ENCODE results near the gene ARPC1B.

Gene ARPC1B

DNA sequence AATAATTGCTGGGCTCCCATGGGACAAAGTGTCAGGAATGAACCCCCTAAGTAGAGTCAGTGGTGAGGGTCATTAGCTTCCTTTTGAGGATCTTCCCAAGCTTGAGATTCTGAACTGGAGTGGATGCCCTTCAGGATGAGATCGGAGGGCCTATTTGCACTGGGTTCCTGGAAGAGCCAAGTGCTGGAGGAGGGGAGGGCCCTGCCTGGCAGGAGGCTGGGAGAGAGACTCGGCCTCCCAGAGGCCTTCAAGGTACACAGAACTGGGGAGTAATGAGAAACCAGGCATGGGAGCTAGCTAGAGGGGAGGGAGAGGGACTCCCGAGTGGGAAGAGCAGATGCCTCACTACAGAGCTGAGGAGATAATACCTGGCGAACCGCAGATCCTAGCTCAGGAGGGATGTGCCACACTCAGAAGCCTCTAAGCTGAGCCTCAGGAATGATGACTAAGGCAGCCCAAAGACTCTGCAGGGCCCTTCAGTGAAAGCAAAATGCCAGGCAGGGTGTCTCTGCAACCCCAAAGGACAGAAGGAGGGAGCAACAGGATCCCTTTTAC lies 24.4 kb downstream of the ARPC1B start:
- H3K4me3 ChIP-seq = no peak overlapping the region
- TF ChIP-seq, protein P1, sequence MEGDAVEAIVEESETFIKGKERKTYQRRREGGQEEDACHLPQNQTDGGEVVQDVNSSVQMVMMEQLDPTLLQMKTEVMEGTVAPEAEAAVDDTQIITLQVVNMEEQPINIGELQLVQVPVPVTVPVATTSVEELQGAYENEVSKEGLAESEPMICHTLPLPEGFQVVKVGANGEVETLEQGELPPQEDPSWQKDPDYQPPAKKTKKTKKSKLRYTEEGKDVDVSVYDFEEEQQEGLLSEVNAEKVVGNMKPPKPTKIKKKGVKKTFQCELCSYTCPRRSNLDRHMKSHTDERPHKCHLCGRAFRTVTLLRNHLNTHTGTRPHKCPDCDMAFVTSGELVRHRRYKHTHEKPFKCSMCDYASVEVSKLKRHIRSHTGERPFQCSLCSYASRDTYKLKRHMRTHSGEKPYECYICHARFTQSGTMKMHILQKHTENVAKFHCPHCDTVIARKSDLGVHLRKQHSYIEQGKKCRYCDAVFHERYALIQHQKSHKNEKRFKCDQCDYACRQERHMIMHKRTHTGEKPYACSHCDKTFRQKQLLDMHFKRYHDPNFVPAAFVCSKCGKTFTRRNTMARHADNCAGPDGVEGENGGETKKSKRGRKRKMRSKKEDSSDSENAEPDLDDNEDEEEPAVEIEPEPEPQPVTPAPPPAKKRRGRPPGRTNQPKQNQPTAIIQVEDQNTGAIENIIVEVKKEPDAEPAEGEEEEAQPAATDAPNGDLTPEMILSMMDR (IDR thresholded peaks at IDR 0.05) = no peak
- no peak overlapping the region for H3K27ac ChIP-seq
- no peak for DNase-seq (ENCODE audit: low spot score)

DNA sequence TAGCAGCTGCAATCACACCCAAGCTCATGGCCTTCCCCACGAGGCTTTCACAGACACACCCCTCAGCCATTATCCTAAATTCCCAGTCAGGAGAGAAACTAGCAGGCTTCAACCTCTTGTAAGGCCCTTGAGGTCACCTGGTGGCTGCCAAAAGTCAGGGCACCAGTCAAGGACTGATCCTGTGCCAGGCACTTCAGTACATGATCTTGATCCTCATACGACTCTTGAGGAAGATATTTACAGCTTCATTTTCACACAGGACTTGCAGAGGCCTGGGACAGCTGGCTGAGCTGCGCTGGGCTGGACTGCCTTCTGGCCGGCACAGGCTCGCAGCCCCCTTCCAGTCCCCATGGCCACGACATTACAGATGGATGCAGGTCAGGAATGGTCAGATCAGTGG lies 25.1 kb downstream of the ARPC1B start:
- H3K4me3 ChIP-seq = no peak overlapping the region
- no peak overlapping the region for H3K27ac ChIP-seq
- no peak for DNase-seq (ENCODE audit: low spot score)
- TF ChIP-seq, protein P1 (IDR thresholded peaks at IDR 0.05) = no peak

DNA sequence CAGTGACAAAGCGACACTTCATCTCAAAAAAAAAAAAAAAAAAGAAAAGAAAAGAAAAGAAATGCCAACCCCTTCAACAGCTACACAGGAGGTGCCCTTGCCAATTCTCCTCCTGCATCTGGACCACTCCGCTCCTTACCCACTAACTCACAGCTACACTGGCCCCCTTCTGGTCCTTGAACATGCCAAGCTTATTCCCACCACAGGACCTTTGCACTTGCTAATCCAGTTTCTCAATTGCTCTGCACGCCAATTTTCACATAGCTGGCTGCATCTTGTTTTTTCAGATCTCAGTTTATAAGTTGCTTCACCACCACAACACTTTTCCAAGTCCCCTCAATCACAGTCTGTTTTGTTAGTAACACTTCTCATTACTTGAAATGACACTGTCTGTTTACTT lies 28.3 kb downstream of the ARPC1B start:
- DNase-seq (ENCODE audit: low spot score) = no peak
- no peak overlapping the region for H3K4me3 ChIP-seq
- TF ChIP-seq, protein P1 (IDR thresholded peaks at IDR 0.05) = no peak
- no peak overlapping the region for H3K27ac ChIP-seq

DNA sequence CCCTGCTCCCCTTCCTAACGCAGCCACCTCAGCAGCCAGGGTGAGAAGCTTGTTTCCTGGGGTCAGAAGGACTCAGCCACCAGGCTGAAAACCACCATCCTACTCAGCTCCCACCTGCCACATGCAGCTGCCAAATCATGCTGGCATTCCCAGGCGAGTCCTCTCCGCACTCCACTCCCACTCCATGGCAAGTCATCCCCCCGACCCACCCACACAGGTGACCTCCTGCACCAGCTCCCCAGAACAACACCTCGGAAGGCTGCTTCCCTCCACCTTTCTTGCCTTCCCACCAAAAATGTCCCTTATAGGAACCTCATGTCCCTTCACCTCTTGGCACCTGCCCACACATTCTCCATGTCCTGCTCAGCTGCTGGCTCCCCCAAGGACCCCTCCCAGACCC lies 29.2 kb downstream of the ARPC1B start:
- DNase-seq (ENCODE audit: low spot score) = no peak
- Histone ChIP-seq H3K27ac (no peak overlapping the region), H3K4me3 (no peak overlapping the region)
- TF ChIP-seq, protein P1 (IDR thresholded peaks at IDR 0.05) = no peak

DNA sequence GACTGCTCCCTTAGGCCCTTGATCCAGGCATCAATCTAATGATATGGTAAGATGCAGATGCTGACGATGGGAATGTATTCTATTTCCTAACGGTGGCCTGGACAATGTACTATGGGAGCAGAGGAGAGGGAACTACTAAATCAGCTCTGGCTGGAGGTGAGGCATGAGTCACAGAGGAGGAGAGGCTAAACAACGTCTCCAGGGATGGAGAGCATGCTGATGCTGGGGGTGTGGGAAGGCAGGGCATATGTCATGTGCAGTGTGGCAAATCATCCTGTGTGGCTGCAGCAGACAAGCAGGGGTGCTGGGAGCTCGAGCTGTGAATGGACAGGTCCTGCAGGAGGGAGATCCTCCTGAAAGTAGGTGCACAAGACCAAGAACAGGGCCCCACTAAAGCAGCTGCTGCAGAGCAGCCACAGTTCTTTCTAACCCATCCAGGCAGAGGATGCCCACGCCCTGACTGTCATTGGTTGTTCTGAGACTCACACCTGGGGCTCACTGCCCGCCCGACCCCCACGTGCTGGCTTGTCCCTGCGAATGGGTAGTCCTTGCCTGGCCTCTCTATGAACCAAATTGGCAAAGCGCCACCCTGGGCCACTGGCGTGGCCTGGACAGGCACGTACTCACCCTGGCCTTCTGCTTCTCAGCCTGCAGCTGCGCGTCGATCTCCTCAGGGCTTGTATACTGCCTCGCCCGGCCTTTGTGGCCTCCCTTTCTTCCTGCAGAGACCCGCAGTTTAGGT lies 29.9 kb downstream of the ARPC1B start:
- H3K27ac ChIP-seq = no peak overlapping the region
- TF ChIP-seq, protein P1 (IDR thresholded peaks at IDR 0.05) = no peak
- no peak for DNase-seq (ENCODE audit: low spot score)
- H3K4me3 ChIP-seq = no peak overlapping the region

DNA sequence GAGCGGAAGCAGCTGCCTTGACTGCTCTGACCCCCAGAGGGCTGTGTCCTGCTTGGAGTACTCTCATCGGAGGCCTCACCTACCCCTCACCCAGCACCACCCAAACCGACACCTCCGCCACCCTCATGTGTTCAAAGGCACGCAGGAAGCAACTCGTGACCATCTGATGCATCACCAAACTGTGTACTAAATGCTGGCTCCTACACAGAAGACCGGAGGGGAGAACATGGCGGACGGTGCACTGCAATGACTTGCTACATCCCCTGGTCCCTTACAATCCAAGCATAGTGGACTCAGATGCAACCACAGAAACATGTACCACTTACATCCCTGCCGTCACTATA lies 30.4 kb downstream of the ARPC1B start:
- TF ChIP-seq, protein P1 (IDR thresholded peaks at IDR 0.05) = no peak
- DNase-seq (ENCODE audit: low spot score) = no peak
- H3K27ac ChIP-seq = no peak overlapping the region
- H3K4me3 ChIP-seq = no peak overlapping the region

DNA sequence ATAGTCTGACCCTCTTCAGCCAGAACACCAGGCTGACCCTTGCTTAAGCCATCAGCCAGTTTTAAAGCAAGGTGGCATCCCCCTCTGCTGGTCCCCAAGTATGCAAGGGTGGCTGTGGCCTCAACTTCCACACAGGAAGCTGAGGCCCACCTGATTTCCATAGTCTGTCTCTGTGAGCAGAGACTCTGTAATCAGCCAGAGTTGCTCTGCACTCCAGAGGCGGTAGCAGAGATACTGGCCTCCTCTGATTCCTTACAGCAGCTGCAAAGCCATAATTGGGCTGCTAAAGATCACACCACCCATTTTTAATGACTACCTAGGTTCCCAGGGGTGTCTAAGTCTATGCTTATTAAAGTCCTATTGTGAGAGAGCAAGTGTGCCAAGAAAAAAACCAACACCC lies 32.0 kb downstream of the ARPC1B start:
- H3K4me3 ChIP-seq = no peak overlapping the region
- peak overlapping the region in 1 of 2 donors; percentile 86 for H3K27ac ChIP-seq

More for the DNA sequence above, 32.0 kb downstream of the ARPC1B start:
- DNase-seq (ENCODE audit: low spot score) = no peak
- TF ChIP-seq, protein P1 (IDR thresholded peaks at IDR 0.05) = no peak
